ENCODE measurements around the gene SERPINB6. TPM values are rescaled to one million over a fixed set of nuclear protein-coding genes. Genes with fewer than 3 reads are reported as not detected.
"Not testable (repeated sequence)": the region's sequence is repeated elsewhere in the genome, so short reads cannot be mapped to it uniquely, and the experiment has no call there.

SERPINB6 gene
- total RNA-seq, 1 donor from 2014 or later, result 61.2 TPM

GRCh38 chr6:3011158-3011557 lies 39.8 kb upstream of the SERPINB6 start:
- Mint-ChIP-seq H3K36me3 (peaks cover 63% of the 10 kb centered on the region), H3K9me3 (peaks cover 16% of the 10 kb centered on the region), H3K4me1 (ENCODE audit: unreplicated experiment) (no peaks in the 10 kb centered on the region), H3K27me3 (no peaks in the 10 kb centered on the region), H3K4me3 (no peak overlapping the region), H3K27ac (no peak overlapping the region)
- TF ChIP-seq CTCF (conservative IDR thresholded peaks at IDR 0.05), result no peak
- DNase-seq (ENCODE audit: extremely low spot score, unreplicated experiment), result no peak

GRCh38 chr6:3009930-3010329 lies 38.6 kb upstream of the SERPINB6 start:
- H3K4me1 Mint-ChIP-seq (ENCODE audit: unreplicated experiment), result no peaks in the 10 kb centered on the region
- peaks cover 66% of the 10 kb centered on the region for H3K36me3 Mint-ChIP-seq
- H3K27ac Mint-ChIP-seq, result no peak overlapping the region

GRCh38 chr6:3008712-3009265 lies 37.4 kb upstream of the SERPINB6 start:
- DNase-seq (ENCODE audit: extremely low spot score, unreplicated experiment); H3K27me3 Mint-ChIP-seq; H3K4me1 Mint-ChIP-seq (ENCODE audit: unreplicated experiment); H3K27ac Mint-ChIP-seq; H3K4me3 Mint-ChIP-seq: not testable (repeated sequence)
- H3K9me3 Mint-ChIP-seq, result peaks cover 16% of the 10 kb centered on the region
- peaks cover 61% of the 10 kb centered on the region for H3K36me3 Mint-ChIP-seq

More at GRCh38 chr6:3009930-3010329, 38.6 kb upstream of the SERPINB6 start:
- Mint-ChIP-seq H3K9me3 (peaks cover 16% of the 10 kb centered on the region), H3K27me3 (no peaks in the 10 kb centered on the region), H3K4me3 (no peak overlapping the region)
- TF ChIP-seq CTCF (conservative IDR thresholded peaks at IDR 0.05), result no peak
- no peak for DNase-seq (ENCODE audit: extremely low spot score, unreplicated experiment)

GRCh38 chr6:3007571-3007970 lies 36.2 kb upstream of the SERPINB6 start:
- TF ChIP-seq CTCF (conservative IDR thresholded peaks at IDR 0.05), result no peak
- no peak overlapping the region for H3K27ac Mint-ChIP-seq
- H3K4me3 Mint-ChIP-seq, result no peak overlapping the region
- H3K4me1 Mint-ChIP-seq (ENCODE audit: unreplicated experiment), result no peaks in the 10 kb centered on the region
- no peaks in the 10 kb centered on the region for H3K27me3 Mint-ChIP-seq
- peaks cover 12% of the 10 kb centered on the region for H3K9me3 Mint-ChIP-seq
- DNase-seq (ENCODE audit: extremely low spot score, unreplicated experiment), result no peak
- peaks cover 54% of the 10 kb centered on the region for H3K36me3 Mint-ChIP-seq

GRCh38 chr6:3006476-3006875 lies 35.1 kb upstream of the SERPINB6 start:
- Mint-ChIP-seq H3K27ac (no peak overlapping the region), H3K36me3 (peaks cover 48% of the 10 kb centered on the region)

GRCh38 chr6:3005874-3006273 lies 34.5 kb upstream of the SERPINB6 start:
- no peak for TF ChIP-seq CTCF (conservative IDR thresholded peaks at IDR 0.05)
- peaks cover 42% of the 10 kb centered on the region for H3K36me3 Mint-ChIP-seq
- H3K4me1 Mint-ChIP-seq (ENCODE audit: unreplicated experiment), result peaks cover 5% of the 10 kb centered on the region
- no peak overlapping the region for H3K4me3 Mint-ChIP-seq
- H3K27me3 Mint-ChIP-seq, result no peaks in the 10 kb centered on the region
- H3K27ac Mint-ChIP-seq, result no peak overlapping the region
- no peaks in the 10 kb centered on the region for H3K9me3 Mint-ChIP-seq
- DNase-seq (ENCODE audit: extremely low spot score, unreplicated experiment), result no peak

More at GRCh38 chr6:3006476-3006875, 35.1 kb upstream of the SERPINB6 start:
- H3K4me3 Mint-ChIP-seq, result no peak overlapping the region
- peaks cover 5% of the 10 kb centered on the region for H3K4me1 Mint-ChIP-seq (ENCODE audit: unreplicated experiment)
- no peaks in the 10 kb centered on the region for H3K27me3 Mint-ChIP-seq
- peaks cover 2% of the 10 kb centered on the region for H3K9me3 Mint-ChIP-seq
- no peak for DNase-seq (ENCODE audit: extremely low spot score, unreplicated experiment)
- TF ChIP-seq CTCF (conservative IDR thresholded peaks at IDR 0.05), result no peak

All from type B pancreatic cell (in vitro differentiated cells).